Tibial nerve (tissue), 4 donors: Measurements from ENCODE around the gene HBG1.

ENCODE experiments used
- EP300 ChIP-seq, 2 donors: sonication (generic); formaldehyde crosslinking; IDR thresholded peaks; one replicate each; pipeline ENCODE4 v1.6.1; 2017; ENCODE audit warnings: antibody characterized with exemption in 2 of 2, mild to moderate bottlenecking in 1 of 2
- POLR2A ChIP-seq, 2 donors: fragments of 450-650 bp; IDR thresholded peaks; one replicate each; pipeline ENCODE4 v1.6.1; 2017; ENCODE audit warnings: antibody characterized with exemption in 2 of 2, mild to moderate bottlenecking in 2 of 2, moderate library complexity in 2 of 2
- TF ChIP-seq, protein P1 (sequence below), 5 experiments: fragments of 200-600 bp in 3 of 5; fragments of 450-650 bp in 2 of 5; sonication (generic) in 3 of 5; IDR thresholded peaks; one replicate each; pipeline ENCODE4 v1.5.1; 2016 to 2019; ENCODE audit warnings: antibody characterized with exemption in 5 of 5, mild to moderate bottlenecking in 3 of 5, moderate library complexity in 2 of 5

DNA sequence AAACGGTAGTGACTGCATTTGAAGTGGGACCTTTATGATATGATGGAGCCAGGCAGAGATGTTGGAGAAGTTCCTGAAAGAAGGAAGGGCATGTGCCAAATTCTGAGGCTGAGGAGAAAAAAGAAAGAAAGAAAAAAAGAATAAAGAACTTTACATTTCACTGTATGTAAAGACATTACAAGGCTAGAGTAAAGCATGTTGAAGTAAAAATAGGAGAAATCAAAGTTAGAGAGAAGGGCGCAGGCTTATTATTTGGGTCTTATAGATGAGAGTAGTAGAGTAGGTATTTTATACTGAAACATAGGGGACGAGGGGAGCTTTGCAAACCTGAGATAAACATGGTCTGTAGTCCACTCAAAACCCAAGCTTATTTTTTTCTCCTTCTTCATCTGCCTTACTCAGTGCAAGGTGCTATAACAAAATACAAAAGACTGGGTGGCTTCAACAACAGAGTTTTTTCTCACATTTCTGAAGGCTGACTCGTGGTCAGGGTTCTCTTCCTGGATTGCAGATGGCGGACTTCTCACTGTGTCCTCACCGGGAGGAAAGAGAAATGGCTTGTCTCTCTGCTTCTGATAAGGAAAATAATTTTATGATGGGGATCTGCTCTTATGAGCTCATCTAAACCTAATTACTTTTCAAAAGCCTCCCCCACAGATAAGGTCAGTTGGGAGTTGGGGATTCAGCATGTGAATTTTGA, 2.7 kb downstream of the HBG1 start:
- no peak for TF ChIP-seq POLR2A (IDR thresholded peaks at IDR 0.05)
- TF ChIP-seq, protein P1, sequence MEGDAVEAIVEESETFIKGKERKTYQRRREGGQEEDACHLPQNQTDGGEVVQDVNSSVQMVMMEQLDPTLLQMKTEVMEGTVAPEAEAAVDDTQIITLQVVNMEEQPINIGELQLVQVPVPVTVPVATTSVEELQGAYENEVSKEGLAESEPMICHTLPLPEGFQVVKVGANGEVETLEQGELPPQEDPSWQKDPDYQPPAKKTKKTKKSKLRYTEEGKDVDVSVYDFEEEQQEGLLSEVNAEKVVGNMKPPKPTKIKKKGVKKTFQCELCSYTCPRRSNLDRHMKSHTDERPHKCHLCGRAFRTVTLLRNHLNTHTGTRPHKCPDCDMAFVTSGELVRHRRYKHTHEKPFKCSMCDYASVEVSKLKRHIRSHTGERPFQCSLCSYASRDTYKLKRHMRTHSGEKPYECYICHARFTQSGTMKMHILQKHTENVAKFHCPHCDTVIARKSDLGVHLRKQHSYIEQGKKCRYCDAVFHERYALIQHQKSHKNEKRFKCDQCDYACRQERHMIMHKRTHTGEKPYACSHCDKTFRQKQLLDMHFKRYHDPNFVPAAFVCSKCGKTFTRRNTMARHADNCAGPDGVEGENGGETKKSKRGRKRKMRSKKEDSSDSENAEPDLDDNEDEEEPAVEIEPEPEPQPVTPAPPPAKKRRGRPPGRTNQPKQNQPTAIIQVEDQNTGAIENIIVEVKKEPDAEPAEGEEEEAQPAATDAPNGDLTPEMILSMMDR (IDR thresholded peaks at IDR 0.05): no peak
- TF ChIP-seq EP300 (IDR thresholded peaks at IDR 0.05): no peak
